GM18502 (cell line): ENCODE data around the gene SGMS1.
"Not testable (repeated sequence)": the region's sequence is repeated elsewhere in the genome, so short reads cannot be mapped to it uniquely, and the experiment has no call there.

ENCODE experiments used
- ATAC-seq: cut with Tn5 transposase; IDR thresholded peaks from one replicate; pipeline ENCODE4 v1.9.1; 2021; ENCODE audit warnings: mild to moderate bottlenecking; ENCODE audit not compliant: unreplicated experiment, poor library complexity

Gene SGMS1

GRCh38 chr10:50477287-50478203, 146.2 kb downstream of the SGMS1 start:
- no peak for ATAC-seq

- no peak for ATAC-seq
Observed at GRCh38 chr10:50473756-50474155, 150.0 kb downstream of the SGMS1 start.

GRCh38 chr10:50472914-50473313, 150.8 kb downstream of the SGMS1 start:
- no peak for ATAC-seq

GRCh38 chr10:50471583-50471975, 152.2 kb downstream of the SGMS1 start:
- ATAC-seq = no peak

DNA sequence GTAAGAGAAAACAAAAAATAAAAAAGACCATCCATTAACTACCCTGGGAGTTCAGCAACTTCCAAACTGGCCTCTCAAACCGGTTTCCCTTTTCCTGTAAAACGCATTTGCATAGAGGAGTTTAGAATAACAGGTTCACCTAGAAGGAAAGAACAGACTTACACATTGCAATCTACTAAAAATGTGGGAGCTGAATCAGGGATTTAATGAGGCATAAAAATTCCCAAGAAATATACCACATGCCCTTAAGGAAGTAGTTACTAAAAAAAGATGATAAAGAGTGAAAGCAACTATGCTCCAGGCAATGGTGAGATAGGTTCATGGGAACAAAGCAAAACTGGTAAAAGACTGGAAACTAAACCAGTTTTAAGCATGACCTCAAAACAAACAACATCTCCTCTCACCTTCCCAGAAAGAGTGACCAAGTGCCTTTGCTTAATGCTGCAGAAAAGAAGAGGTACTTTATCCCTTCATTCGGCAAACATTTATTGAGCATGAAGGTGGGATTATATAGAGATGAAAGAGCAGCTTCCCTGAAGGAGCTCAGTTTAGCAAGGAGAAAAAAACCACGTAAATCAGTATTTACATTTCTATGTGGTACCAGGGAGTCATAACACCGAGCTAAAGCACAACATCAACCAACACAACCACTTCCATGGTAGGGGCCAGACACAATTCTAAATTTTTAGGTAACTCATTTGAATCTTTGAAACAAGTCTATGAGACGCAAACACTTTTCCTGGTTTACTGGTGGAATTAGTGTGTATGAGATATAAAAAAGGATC, 152.8 kb downstream of the SGMS1 start:
- ATAC-seq = no peak

DNA sequence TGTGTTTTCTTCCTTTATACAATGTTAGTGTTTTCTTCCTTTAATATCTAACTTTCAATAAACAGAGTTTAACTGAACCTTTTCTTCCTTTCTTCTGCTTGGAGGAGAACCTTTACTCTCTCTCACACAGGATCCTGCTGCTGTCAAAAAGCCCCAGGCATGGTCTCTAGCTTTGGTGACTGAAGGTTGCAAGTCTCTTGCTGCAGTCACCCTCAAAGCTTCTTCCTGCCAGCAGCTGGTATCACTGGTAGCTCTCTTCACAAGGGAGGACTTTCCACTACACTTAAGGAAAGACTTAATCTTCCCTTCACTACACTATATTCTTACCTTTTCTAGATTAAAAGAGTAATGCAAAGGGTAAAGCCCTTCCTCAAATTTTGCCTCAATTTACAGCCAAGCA, 153.4 kb downstream of the SGMS1 start:
- peak; percentile 68 for ATAC-seq

GRCh38 chr10:50469778-50470193, 154.0 kb downstream of the SGMS1 start:
- ATAC-seq = no peak

GRCh38 chr10:50469288-50469687, 154.5 kb downstream of the SGMS1 start:
- ATAC-seq = no peak

DNA sequence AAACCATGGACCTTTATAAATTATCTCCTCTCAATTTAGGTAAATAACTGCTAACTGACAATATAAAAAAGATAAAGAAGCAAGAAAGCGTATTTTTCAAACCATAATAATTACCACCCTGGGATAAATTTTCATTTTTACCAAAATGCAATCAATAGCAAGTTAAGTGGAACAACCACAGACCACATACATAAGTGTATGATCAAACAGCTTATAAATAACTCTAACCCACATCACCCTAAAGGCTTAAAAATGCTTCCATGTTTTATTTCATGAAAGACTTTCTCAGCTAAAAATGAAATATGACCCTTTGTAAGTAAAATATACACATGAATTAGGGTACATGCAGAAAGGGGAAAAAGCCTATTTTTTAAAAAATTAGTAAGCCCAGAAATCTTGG, 156.5 kb downstream of the SGMS1 start:
- peak; percentile 36 for ATAC-seq

DNA sequence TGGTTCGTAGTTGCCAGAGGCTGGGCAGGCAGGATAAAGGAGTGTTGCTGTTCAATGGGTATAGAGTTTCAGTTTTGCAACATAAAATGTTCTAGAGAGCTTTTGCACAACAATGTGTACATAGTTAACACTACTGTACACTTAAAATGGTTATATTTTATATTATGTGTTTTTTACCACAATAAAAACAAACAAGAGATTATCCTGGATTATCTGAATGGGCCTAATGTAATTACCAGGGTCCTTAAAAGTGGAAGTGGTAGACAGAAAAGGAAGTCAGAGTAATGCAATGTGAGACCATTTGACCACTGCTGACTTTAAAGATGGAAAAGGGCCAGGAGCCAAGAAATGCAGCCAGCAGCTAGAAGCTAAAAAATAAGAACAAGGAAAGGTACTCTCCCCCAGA, 159.7 kb downstream of the SGMS1 start:
- ATAC-seq = no peak

DNA sequence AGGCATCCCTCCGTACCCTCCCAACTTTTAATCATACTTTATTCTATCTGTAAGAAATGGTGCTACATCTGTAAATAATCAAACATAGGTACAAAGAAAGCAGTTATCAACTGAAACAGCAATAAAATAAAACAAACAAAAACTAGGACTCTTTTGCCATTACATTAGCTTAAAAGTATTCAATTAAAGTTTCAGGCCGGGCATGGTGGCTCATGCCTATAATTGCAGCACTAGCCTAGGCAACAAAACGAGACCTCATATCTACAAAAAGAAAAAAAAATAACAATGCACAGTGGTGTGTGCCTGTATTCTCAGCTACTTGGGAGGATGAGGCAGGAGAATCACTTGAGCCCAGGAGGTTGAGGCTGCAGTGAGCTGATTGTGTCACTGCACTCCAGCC, 161.9 kb downstream of the SGMS1 start:
- ATAC-seq = no peak

- no peak for ATAC-seq
Observed at GRCh38 chr10:50461123-50461522, 162.6 kb downstream of the SGMS1 start.

DNA sequence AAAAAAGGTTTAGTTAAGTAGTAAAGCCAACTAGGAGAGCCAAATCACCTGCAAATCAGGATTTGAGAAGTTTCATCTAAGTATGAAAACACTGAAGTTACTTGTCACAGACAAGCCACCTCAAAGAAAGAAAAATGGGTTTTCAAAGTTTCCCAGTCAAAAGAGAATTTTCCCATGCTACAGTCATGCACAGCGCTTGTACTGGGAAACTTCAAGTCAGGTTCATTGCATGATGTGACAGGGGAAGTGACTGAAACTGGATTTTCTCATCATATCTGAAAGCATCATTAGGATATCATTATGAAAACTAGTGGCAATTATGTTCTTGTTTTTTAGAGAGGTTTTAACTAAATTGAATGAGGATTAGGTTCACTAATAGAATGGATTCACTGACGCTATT, 167.0 kb downstream of the SGMS1 start:
- peak; percentile 39 for ATAC-seq

DNA sequence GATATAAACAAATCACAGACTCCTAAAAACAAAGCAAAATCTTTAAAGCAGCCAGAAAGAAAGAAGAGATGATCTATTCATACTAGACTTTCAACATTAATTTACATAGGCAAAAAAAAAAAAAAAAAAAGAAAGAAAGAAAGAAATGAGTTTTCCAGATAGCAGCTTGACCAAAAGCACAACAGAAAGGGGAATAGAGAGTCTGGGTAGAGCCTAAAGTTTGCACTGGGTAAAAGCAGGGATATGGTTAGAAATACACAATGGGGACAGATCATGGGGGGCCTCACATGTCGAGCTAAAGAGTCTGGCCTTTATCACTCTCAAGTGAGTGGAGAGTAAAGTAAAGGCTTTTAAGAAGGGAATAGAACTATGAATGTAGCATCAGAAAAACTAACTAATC, 169.8 kb downstream of the SGMS1 start:
- ATAC-seq = peak; percentile 34

DNA sequence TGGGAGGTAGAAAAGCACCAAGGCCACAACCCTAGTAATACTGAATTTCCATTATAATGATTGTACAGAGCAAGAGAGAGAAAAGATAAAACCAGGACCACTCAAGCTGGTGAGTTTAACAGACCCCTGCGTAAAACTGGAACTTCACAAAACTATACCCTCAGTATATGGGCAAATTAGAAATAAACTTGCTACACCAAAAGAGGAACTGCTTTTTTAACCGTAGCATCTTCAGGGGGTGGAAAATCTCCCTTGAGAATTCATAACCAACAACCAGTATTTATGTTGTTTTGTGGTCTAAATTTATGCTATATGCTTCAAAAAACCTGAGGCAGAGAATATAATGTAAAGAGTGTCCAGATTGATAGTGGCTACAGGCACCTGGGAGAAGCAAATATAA, 171.2 kb downstream of the SGMS1 start:
- peak; percentile 40 for ATAC-seq

- no peak for ATAC-seq
Observed at GRCh38 chr10:50447691-50448090, 176.1 kb downstream of the SGMS1 start.

- ATAC-seq = not testable (repeated sequence)
Observed at GRCh38 chr10:50445777-50446176, 178.0 kb downstream of the SGMS1 start.

- ATAC-seq = no peak
Observed at GRCh38 chr10:50440489-50440888, 183.3 kb downstream of the SGMS1 start.

DNA sequence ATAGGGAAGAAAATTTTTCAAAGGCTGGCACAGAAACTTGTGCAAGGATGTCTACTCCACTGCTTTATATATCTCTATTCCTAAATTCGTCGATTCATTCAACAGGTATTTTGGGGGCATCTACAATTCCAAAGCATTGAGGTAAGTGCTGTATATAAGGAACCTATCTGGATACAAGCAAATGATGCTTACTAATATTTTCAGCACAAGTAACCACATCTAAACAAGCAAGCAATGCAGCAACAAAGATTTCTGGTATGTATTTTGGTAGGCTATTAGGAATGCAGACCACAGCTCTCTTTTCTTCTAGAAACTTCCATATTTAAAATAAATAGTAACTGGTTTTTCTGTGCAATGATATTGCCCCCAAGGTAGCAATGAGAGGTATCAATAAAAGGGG, 183.9 kb downstream of the SGMS1 start:
- no peak for ATAC-seq

GRCh38 chr10:50439187-50439586, 184.6 kb downstream of the SGMS1 start:
- ATAC-seq = no peak
